Measurements from ENCODE around the gene RNASE12. TPM values are rescaled to one million over a fixed set of nuclear protein-coding genes. Genes with fewer than 3 reads are reported as not detected.

RNASE12 gene, protein sequence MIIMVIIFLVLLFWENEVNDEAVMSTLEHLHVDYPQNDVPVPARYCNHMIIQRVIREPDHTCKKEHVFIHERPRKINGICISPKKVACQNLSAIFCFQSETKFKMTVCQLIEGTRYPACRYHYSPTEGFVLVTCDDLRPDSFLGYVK
- total RNA-seq (not detected), total RNA-seq (0 reads per million in 2 donors)

DNA sequence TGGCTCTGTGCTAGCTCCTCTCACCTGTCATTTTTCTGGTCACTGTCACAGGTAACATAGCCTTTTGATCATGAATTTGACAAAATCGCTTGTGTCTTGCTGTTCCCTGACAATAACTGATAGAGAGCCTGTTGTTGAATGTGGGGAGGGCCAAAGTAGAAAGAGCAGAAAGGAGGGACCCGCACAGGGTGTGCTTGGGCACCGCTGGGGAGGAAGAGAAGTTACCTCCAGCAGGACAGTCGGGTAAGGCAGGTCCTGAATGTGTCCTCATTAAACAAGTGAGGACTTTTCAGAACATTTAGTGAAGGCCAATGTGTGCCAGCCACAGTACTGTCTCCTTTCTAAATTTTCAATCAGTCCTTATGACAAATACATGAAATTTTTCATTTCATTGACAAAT is at the start of gene RNASE12:
Gene RNASE12 (minus strand): TSS at position 142 of the 400 bp plus-strand sequence. CDS start 653 bp downstream, outside the sequence.
- H3K4me1 Mint-ChIP-seq = peaks cover 5% of the 10 kb centered on the region
- peak within 1 kb of the TSS; percentile 72 for H3K27ac Mint-ChIP-seq
- ATAC-seq (no peak), DNase-seq (no peak)
- no peaks in the 10 kb centered on the region for H3K36me3 Mint-ChIP-seq (ENCODE audit: low read depth)
- no peaks in the 10 kb centered on the region for H3K9me3 ChIP-seq (ENCODE audit: control insufficient read depth, low read length, poor library complexity, severe bottlenecking)
- H3K4me3 Mint-ChIP-seq = no peak within 1 kb of the TSS
- peaks cover 16% of the 10 kb centered on the region for H3K27me3 Mint-ChIP-seq

DNA sequence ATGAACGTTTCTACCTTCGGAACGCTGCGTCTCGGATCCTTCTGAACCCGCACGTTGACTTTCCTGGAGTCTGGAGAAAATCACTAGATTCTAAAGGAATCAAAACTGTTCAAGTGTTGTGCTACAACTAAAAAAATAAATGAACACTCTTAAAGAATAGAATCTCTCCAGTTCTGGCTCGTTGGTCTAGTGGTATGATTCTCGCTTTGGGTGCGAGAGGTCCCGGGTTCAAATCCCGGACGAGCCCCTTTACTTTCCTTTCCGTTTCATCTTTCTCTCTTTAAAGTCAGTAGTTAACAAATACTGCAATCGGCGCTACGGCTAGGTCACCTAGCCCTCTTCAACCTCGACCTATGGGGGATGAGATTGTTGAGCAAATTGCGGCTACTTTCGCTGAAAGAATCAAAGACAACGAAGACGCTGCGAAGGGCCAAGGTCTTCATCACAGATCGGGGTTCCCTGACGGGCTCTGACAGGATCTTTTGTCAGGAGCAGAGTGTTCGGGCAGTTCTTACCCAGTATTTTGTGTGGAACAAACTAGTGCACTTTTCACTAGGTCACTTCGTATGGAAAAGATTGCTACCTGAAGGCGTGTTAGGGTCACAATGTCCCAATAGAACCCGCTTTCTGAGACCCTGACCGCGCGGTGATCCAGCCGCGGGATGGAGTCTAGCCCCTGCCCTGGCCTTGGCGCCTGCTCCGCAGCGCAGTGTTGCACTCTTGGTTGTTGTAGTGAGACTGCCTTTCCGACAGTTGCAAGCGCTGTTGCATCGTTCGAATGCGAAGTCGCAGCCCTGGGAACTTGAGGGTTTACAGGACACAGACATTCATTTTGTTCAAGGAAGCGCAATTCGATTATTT is 41.9 kb upstream of the RNASE12 start:
- peaks cover 3% of the 10 kb centered on the region for H3K36me3 Mint-ChIP-seq (ENCODE audit: low read depth)
- H3K9me3 ChIP-seq (ENCODE audit: control insufficient read depth, low read length, poor library complexity, severe bottlenecking) = no peaks in the 10 kb centered on the region
- DNase-seq (no peak), ATAC-seq (peak; percentile 68)
- H3K27me3 Mint-ChIP-seq = peaks cover 55% of the 10 kb centered on the region
- H3K4me3 Mint-ChIP-seq = peak overlapping the region; percentile 86
- peak overlapping the region; percentile 92 for H3K27ac Mint-ChIP-seq
- H3K4me1 Mint-ChIP-seq = peaks cover 26% of the 10 kb centered on the region

DNA sequence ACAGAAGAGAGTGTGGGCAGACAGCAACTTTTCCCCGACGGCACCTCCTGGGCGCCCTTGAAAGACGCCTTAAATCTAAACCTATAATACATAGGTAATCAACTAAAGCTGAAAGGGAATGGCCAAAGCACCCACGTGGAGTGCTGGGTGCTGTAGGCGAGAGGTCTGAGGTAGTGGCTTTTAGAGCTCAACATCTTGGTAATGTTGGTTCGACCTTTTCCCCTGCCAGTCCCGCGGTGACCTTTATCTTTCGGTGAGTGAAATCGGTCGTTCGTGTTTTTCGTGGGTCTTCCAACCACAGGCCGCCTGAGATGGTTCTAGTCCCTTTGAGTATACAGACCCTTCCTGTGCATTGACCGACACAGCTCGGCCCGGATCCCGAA is 41.3 kb upstream of the RNASE12 start:
- H3K27ac Mint-ChIP-seq = peak overlapping the region; percentile 92
- DNase-seq (no peak), ATAC-seq (peak; percentile 25)
- H3K36me3 Mint-ChIP-seq (ENCODE audit: low read depth) = peaks cover 3% of the 10 kb centered on the region
- peak overlapping the region; percentile 86 for H3K4me3 Mint-ChIP-seq
- no peaks in the 10 kb centered on the region for H3K9me3 ChIP-seq (ENCODE audit: control insufficient read depth, low read length, poor library complexity, severe bottlenecking)
- peaks cover 31% of the 10 kb centered on the region for H3K4me1 Mint-ChIP-seq
- peaks cover 61% of the 10 kb centered on the region for H3K27me3 Mint-ChIP-seq

DNA sequence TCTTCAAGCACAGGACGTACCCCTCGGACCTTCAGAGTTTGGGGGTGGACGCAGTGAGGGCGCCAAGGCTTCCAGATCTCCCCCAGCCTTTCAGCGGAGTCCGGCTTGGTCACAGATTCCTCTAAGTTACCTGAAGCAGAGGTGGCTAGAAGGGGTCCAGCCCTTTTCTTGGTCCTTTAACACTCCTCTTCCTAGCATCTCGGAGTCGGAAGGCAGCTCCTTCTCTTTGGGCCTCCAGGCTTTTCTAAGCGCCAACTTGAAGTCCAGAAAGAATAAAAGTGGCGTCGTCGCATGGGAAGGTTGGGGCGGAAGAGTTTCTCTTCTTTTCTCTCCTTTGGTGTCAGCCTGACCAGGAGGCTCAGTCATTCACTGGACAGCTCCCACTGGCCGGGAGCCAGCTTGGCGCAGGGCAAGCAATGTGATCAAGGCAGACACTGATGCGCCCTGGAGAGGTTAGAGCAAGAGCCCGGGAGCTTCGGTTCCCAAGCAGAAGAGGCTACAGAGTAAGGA is 40.8 kb upstream of the RNASE12 start:
- H3K4me1 Mint-ChIP-seq = peaks cover 32% of the 10 kb centered on the region
- no peaks in the 10 kb centered on the region for H3K9me3 ChIP-seq (ENCODE audit: control insufficient read depth, low read length, poor library complexity, severe bottlenecking)
- H3K27me3 Mint-ChIP-seq = peaks cover 64% of the 10 kb centered on the region
- peak overlapping the region; percentile 92 for H3K27ac Mint-ChIP-seq
- DNase-seq = no peak
- H3K4me3 Mint-ChIP-seq = peak overlapping the region; percentile 86
- H3K36me3 Mint-ChIP-seq (ENCODE audit: low read depth) = peaks cover 3% of the 10 kb centered on the region
- no peak for ATAC-seq

DNA sequence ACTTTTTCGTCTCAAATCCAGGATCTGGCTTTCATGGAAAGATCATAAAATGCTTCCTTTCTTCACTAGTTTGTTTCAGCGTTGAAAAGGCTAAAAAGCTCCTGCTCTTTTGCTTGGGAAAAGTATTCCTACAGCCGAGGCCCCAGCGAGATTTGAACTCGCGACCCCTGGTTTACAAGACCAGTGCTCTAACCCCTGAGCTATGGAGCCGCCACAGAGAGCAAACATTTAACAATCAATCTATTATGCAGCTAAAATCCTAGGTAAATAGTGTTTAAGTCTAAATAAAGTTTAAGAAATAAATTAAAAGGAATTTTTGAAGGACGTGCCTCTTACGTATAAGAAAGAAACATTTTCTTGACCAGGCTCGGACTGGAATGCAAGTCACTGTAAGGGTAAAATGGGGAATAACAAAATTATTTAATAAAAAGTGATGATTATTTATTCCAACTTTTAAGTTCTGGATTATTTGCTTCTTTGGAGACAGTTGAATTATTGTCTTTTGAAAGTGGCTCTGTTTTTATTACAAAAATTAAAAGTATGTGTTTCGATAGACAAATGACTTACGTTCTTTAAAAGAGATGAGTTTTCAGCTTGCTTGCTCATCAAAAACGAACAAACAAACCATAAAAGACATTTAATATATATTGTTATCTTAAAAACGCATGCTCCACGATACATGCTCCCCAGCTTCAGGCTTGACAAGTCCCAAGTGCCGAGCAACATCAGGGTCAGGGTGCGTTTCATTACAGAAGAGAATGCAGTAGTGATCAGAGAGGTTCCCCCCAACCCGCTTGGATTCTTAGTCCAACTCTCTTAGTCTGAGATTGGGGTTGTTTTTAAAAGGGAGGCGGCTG is 40.1 kb upstream of the RNASE12 start:
- no peak for DNase-seq

DNA sequence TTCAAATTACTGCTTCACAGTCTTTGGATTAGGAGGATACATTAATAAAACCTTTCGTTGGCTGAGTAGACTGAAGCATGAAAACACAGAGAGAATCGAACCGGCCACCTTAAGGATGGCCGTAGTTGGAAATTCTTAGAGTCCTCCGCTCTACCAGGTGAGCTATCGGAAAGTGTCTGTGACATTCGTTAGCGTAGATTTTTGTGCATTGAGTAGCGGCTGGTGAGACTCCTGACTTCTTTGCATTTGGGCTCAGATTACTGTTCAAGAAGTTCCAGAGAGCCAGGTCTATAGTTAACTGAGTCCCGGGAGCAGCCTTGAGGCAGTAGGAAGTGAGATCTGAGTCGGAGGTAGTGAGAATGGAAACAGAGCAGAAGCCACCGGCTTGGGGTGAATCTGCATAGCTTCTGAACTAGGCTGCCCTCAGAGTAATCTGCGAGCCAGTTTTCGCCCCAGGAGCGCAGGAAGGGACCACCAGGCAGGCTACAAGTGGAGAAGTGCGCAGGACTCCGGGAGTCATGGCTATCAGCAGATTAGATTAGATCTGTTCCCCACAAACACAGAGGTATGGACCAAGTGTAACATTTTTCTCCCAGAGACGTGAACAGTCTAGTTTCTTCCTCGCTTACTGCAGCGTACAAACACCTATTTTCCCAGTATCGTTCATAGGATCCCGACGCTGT is 39.3 kb upstream of the RNASE12 start:
- ATAC-seq (peak; percentile 37), DNase-seq (no peak)
- Mint-ChIP-seq H3K27ac (peak overlapping the region; percentile 92), H3K4me1 (peaks cover 40% of the 10 kb centered on the region), H3K27me3 (peaks cover 57% of the 10 kb centered on the region), H3K36me3 (ENCODE audit: low read depth) (no peaks in the 10 kb centered on the region), H3K4me3 (peak overlapping the region; percentile 82)
- H3K9me3 ChIP-seq (ENCODE audit: control insufficient read depth, low read length, poor library complexity, severe bottlenecking) = no peaks in the 10 kb centered on the region

More for the DNA sequence above, 40.1 kb upstream of the RNASE12 start:
- no peaks in the 10 kb centered on the region for H3K9me3 ChIP-seq (ENCODE audit: control insufficient read depth, low read length, poor library complexity, severe bottlenecking)
- Mint-ChIP-seq H3K4me3 (peak overlapping the region; percentile 86), H3K4me1 (peaks cover 34% of the 10 kb centered on the region), H3K27ac (peak overlapping the region; percentile 92), H3K36me3 (ENCODE audit: low read depth) (peaks cover 3% of the 10 kb centered on the region), H3K27me3 (peaks cover 60% of the 10 kb centered on the region)
- ATAC-seq = peak; percentile 39

DNA sequence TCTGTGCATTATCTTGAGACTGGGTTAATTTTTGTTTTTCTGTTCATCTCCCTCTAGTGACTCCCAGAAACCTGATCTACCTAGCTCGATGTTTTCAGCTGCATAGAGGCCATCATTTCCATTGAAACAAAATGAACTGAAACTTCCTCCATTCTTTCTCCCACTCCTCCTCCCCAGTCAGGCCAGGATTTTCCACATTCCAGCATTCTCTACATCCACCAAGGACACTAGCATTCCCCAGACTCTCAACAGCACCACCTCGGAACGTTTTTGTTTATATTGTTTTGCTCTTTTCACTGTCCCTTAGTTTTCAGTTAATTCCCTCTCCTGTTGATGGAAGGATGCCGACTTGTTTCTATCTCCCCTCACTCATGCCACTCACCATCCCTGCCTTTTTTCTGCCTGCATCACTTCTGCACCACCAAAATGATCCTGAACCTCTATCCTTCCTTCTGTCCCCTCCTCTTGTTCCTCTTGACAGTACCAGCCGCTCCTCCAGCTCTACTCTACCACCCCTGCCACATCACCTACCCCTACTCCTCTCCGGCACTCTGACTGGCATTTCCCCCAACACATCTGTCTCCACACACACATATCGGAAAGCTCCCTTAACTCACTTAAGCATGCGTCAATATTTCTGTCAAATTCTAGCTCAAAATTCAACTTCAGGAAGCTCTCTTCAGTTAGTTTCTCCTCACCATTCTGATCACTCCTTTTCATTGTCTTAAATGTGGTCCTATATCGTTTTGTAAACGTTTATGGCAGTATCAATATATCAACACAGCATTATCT is 37.1 kb upstream of the RNASE12 start:
- peak overlapping the region; percentile 5 for H3K4me3 Mint-ChIP-seq
- peaks cover 53% of the 10 kb centered on the region for H3K27me3 Mint-ChIP-seq
- H3K27ac Mint-ChIP-seq = no peak overlapping the region

DNA sequence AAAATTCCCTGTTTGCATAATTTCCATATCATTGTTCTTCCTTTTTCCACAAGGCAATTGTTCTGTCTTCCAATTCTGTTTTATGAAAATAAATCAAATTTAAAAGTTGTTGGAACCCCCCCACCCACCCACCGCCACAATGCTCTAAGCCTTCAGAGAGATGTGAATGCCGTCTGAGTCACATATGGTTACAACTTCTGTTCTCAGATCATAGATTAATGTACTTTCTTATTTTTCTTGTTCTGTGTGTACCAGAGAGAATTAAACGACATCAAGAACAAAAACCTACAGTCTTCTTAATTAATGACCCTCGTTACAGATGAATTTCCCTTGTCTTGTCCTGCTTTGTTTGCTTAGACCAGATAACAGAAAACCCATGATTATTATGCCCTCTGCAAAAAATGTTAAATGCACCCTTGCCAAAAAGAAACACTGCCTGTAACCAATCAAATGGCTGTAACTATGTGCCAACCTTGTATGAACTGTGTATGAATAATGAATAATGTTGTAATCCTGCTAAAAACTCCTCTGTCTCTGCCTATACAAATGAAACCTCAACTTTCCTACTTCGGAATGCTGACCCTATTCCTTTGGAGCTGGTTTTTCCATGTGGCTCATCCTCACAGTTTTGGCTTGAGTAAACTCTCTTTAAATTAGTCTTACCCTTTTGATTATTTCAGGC is 36.3 kb upstream of the RNASE12 start:
- peaks cover 54% of the 10 kb centered on the region for H3K27me3 Mint-ChIP-seq
- H3K9me3 ChIP-seq (ENCODE audit: control insufficient read depth, low read length, poor library complexity, severe bottlenecking) = no peaks in the 10 kb centered on the region
- H3K27ac Mint-ChIP-seq = no peak overlapping the region
- H3K36me3 Mint-ChIP-seq (ENCODE audit: low read depth) = peaks cover 2% of the 10 kb centered on the region
- no peak for DNase-seq
- H3K4me1 Mint-ChIP-seq = peaks cover 52% of the 10 kb centered on the region
- ATAC-seq = no peak
- H3K4me3 Mint-ChIP-seq = no peak overlapping the region

More for the DNA sequence above, 37.1 kb upstream of the RNASE12 start:
- DNase-seq (no peak), ATAC-seq (no peak)
- Mint-ChIP-seq H3K36me3 (ENCODE audit: low read depth) (peaks cover 2% of the 10 kb centered on the region), H3K4me1 (peaks cover 52% of the 10 kb centered on the region)
- H3K9me3 ChIP-seq (ENCODE audit: control insufficient read depth, low read length, poor library complexity, severe bottlenecking) = no peaks in the 10 kb centered on the region

DNA sequence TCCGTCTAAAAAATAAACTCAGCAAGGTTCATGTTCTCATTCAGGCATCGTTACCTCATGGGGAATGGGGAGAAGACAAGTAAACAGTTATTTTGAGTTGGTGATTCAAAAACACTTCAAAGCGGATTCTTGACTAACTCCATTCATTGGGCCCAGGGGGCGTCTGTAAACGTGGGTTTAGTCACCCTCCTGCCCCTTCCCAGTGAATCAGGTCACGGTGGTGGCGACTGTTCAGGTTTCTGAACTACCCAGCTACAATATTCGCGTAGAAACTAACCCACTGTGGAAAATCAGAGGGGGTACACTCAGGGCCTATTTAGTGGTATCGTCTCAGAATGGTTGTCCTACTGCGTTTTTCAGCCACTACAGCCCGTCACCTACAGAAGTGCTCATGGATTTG is 35.1 kb upstream of the RNASE12 start:
- Mint-ChIP-seq H3K4me3 (peak overlapping the region; percentile 68), H3K27me3 (peaks cover 59% of the 10 kb centered on the region), H3K4me1 (peaks cover 49% of the 10 kb centered on the region), H3K36me3 (ENCODE audit: low read depth) (peaks cover 4% of the 10 kb centered on the region), H3K27ac (peak overlapping the region; percentile 97)
- no peaks in the 10 kb centered on the region for H3K9me3 ChIP-seq (ENCODE audit: control insufficient read depth, low read length, poor library complexity, severe bottlenecking)
- DNase-seq (no peak), ATAC-seq (no peak)

DNA sequence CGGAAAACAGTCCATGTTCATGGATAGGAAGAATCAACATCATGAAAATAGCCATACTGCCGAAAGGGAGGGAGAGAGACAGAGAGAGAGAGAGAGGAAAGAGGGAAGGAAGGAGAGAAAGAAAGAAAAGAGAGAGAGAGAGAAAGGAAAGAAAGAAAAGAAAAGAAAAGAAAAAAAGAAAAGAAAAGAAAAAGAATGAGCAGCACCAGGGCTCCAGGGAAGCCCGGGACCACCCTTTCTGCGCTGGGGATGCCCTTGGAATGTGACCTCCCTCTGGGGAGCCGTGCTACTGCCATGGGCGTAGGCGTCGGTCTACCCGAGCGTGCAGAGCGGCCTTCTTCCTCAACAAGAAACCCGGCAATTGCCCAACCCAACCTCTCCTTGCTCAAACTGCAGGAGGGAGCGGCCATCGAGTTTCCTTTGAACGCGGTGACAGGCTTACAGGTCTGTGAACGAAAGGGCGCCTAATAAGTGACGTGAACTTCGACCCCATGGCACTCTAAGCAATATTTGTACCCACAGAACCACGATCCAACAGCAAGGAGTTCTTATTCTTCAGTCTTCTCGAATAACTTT is 33.4 kb upstream of the RNASE12 start:
- no peaks in the 10 kb centered on the region for H3K9me3 ChIP-seq (ENCODE audit: control insufficient read depth, low read length, poor library complexity, severe bottlenecking)
- Mint-ChIP-seq H3K27me3 (peaks cover 49% of the 10 kb centered on the region), H3K4me3 (peak overlapping the region; percentile 68), H3K27ac (peak overlapping the region; percentile 97), H3K36me3 (ENCODE audit: low read depth) (peaks cover 4% of the 10 kb centered on the region), H3K4me1 (peaks cover 39% of the 10 kb centered on the region)
- peak; percentile 66 for ATAC-seq
- DNase-seq = peak in 1 of 3 donors; percentile 24

DNA sequence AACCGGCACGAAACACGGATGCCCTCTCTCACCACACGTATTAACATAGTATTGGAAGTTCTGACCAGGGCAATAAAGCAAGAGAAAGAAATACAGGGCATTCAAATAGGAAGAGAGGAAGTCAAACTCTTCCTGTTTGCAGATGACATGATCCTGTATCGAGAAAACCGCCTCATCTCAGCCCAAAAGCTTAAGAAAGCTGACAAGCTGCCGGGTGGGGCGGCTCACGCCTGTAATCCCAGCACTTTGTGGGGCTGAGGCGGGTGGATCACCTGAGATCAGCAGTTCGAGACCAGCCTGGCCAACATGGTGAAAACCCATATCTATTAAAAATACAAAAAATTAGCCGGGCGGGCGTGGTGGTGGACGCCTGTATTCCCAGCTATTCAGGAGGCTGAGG is 32.6 kb upstream of the RNASE12 start:
- DNase-seq (no peak), ATAC-seq (no peak)
- H3K4me1 Mint-ChIP-seq = peaks cover 39% of the 10 kb centered on the region
- no peaks in the 10 kb centered on the region for H3K9me3 ChIP-seq (ENCODE audit: control insufficient read depth, low read length, poor library complexity, severe bottlenecking)
- peaks cover 4% of the 10 kb centered on the region for H3K36me3 Mint-ChIP-seq (ENCODE audit: low read depth)
- peak overlapping the region; percentile 97 for H3K27ac Mint-ChIP-seq
- peak overlapping the region; percentile 68 for H3K4me3 Mint-ChIP-seq
- H3K27me3 Mint-ChIP-seq = peaks cover 54% of the 10 kb centered on the region
